DMS 273 (cell line): ENCODE measurements around the gene CAMLG.
A peak's percentile ranks its signal among the peaks of the same experiment; 100 is the strongest.
"Not testable (repeated sequence)": the region's sequence is repeated elsewhere in the genome, so short reads cannot be mapped to it uniquely, and the experiment has no call there.

Experiments used
- DNase-seq: peaks from one replicate; lab custom pipeline; 2025; ENCODE audit not compliant: unreplicated experiment; lab: John Stamatoyannopoulos, UW

CAMLG gene

GRCh38 chr5:134738133-134738962, at the start of gene CAMLG:
TSS of gene CAMLG (plus strand) at chr5:134738548. CDS start at chr5:134738621, 73 bp downstream.
- DNase-seq: peak; percentile 99

DNA sequence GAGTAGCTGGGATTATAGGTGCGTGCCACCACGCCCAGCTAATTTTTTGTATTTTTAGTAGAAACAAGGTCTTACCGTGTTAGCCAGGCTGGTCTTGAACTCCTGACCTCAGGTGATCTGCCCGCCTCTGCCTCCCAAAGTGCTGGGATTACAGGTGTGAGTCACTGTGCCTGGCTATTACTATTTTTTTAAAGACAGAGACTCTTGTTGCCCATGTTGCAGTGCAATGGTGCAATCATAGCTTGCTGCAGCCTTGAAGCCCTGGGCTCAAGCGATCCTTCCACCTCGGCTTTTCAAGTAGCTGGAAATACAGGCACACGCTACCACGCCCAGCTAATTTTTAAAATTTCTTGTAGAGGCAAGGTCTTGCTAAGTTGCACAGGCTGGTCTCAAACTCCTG, 48.2 kb upstream of the CAMLG start:
- DNase-seq: not testable (repeated sequence)

GRCh38 chr5:134692722-134693121, 45.6 kb upstream of the CAMLG start:
- DNase-seq: no peak

DNA sequence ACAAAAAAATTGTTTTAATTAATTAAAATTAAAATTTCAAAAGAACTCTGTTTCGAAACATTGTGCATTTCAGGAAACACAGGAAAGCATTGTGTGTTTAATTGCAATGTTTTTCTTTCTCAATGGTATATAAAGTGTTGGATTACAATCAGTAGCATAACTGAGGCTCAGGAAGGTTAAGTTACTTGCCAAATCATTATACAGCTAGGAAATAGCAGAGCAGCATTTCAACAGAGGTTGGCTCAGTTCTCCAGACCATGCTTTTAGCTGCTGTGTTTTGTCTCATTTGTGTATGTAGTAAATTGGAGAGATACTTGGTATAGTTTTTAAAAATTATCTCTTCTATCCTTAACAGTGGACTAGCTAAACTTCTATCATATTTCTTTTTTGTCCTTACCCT, 30.0 kb upstream of the CAMLG start:
- DNase-seq: no peak

- DNase-seq: no peak
Measured at GRCh38 chr5:134714120-134714519, 24.2 kb upstream of the CAMLG start.

GRCh38 chr5:134714541-134714940, 23.8 kb upstream of the CAMLG start:
- no peak for DNase-seq

GRCh38 chr5:134715466-134715865, 22.9 kb upstream of the CAMLG start:
- not testable (repeated sequence) for DNase-seq

GRCh38 chr5:134724872-134725271, 13.5 kb upstream of the CAMLG start:
- DNase-seq: no peak

DNA sequence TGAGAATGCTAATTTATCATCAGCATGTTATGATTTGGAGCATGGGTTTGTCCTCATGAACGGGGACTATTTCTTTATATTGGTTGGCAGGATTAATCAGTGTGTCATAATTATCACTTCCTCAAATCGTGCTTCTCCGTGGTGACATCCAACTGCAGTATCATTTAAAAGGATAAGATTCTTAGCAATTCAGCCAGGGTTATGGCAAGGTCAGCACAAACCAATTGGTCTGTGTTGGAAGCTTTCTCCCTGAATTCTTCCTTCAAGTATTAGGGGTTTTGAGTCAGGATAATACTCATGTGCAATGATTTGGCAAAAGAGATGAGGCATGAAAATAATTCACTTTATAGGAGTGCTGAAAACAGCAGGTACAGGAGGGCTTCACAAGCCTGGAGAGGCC, 5.5 kb upstream of the CAMLG start:
- DNase-seq: no peak

GRCh38 chr5:134735243-134735642, 3.1 kb upstream of the CAMLG start:
- DNase-seq: no peak

DNA sequence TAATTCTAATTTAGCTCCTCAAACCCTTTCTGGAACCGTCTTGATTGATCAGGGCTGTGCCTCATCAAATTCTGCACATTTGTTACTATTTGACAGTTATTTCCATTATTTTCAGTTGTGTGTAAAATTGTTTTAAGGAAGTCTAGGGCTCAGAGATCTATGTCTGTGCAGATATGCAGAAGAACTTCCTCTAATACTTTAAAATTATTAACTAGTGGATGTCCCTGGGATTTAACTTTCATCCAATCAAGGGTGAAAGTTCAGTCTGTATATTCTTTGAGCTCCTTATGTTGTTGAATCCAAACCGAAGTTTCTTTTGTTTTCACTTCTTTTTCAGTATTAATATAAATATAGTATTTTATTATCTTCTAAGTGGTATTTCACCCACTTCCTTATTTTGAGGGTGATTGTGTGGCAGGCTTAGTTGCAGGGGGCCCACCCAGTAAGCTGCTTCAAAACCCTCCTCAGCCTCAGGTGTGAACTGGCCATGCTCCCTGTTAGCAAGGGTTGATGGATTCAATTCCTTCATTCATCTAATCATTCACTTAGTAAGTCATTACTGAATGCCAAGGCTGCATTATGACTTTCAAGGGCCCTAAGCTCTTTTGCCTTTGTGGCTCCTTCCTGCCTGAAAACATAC, 2.1 kb upstream of the CAMLG start:
- DNase-seq: no peak

DNA sequence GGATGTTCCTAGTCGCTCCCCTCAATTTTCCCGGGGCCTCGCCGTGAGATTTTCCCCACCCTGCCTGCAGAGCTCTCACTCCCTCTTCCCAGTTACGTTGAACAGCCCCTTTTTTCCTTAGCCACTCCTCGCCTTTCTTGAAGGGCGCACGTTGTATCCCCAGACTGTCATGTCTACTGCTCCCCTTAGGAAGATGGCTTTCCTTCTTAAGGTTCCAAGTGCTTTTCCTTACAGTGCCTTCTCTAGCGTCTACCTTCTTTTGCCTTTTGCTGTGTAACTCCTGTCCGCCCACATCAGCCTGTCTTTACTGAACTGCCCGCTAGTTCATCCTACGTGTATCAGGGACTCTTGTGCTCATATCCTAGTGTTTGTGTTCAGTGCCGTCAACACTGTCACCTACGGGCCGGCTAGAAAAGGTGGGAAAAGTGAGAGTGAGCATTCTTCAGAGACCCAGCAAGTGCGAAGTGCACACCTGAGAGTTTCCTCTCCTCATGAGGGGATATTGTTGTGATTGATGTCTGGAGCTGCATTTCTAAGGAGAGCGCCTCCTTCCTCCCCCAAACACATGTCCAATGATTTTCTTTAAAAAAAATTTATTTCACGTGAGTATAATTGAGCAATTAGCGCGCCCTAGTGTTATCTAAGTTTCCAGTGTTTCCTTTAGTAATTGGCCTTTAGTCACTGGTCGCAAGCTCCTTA, 764 bp downstream of the CAMLG start:
- peak; percentile 71 for DNase-seq

DNA sequence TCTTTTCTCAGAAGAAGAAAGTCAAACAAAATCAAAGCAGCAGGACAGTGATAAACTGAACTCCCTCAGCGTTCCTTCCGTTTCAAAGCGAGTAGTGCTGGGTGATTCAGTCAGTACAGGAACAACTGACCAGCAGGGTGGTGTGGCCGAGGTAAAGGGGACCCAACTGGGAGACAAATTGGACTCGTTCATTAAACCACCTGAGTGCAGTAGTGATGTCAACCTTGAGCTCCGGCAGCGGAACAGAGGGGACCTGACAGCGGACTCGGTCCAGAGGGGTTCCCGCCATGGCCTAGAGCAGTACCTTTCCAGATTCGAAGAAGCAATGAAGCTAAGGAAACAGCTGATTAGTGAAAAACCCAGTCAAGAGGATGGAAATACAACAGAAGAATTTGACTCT, 2.7 kb downstream of the CAMLG start:
- DNase-seq: no peak

- DNase-seq: no peak
Measured at GRCh38 chr5:134742134-134742533, 3.8 kb downstream of the CAMLG start.

DNA sequence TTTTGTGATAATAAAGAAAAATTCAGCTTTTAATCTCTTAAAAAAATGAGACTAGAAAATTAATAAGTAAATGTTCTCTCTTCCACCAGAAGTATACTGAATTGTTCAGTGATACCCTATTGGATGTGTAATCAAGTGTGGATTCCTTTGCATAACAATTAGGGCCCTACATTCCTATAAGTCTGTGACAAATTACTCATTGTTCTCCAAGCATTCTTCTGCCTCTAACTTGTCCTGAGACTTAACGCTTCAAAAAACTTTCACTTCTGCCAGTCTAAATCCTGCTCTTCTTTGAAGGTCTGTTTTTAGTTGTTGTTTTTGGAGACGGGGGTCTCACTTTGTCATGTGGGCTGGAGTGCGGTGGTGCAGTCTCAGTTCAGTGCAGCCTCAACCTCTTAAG, 11.1 kb downstream of the CAMLG start:
- DNase-seq: no peak

GRCh38 chr5:134758176-134758503, 19.8 kb downstream of the CAMLG start:
- DNase-seq: no peak

DNA sequence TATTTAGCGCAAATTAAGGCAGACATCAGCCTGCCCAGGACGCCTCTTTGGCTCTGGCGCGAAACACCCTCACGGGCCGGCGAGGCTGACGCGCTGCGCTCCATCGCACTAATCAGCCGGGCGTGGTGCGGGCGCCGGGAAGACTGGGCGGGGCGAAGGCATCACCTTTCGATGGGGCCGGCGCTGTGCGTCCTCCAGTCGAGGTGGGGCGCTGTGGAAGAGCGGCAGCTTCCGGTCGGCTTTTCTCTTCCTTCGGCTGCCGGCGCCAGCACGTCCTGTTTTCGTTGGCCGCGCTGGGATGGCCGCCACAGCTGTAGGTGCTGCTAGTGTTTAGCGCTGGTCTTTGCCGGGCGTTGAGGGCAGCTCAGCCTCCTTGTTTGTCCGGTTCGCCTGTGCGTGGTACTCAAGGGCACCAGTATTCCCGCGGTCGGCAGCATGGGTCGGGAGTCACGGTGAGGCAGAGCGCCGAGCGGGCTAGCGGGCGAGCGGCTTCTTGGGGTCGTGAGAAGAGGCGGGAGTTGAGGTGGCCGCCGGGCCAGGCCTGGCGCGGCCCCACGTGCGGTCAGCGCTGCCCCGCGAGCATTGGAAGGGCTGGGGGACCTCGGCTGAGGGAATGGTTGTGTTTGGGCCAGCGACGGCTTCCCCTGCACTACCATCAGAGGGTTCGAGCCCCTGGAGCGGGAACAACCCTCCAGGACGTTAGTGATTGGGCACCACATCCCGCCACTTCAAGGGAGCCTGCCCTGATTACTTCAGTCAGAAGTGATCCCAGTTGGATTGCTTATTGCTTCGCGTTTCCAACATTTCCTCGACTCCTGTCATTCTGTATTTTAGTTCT, 20.4 kb downstream of the CAMLG start, which contains the start of gene DDX46:
Gene DDX46 (plus strand): TSS at position 276 of the 838 bp plus-strand sequence. CDS start 160 bp downstream, at position 436.
- DNase-seq: peak; percentile 98

DNA sequence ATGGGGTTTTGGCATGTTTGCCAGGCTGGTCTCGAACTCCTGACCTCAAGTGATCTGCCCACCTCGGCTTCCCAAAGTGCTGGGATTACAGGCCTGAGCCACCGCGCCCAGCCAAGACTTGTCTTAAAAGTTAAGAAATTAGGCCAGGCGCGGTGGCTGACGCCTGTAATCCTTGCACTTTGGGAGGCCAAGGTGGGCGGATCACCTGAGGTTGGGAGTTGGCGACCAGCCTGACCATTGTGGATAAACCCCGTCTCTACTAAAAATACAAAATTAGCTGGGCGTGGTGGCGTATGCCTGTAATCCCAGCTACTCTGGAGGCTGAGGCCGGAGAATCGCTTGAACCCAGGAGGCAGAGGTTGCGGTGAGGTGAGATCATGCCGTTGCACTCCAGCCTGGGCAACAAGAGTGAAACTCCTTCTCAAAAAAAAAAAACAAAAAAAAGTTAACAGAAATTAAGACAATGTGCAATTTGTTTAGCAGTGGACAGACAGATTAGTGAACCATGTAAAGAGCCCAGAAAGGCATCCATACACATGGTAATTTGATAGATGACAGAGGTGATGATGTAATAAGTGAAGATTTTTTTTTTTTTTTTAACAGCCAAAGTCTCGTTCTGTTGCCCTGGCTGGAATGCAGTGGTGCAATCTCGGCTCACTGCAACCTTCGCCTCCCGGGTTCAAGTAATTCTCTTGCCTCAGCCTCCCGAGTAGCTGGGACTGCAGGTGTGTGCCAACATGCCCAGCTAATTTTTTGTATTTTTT, 29.4 kb downstream of the CAMLG start:
- not testable (repeated sequence) for DNase-seq

DNA sequence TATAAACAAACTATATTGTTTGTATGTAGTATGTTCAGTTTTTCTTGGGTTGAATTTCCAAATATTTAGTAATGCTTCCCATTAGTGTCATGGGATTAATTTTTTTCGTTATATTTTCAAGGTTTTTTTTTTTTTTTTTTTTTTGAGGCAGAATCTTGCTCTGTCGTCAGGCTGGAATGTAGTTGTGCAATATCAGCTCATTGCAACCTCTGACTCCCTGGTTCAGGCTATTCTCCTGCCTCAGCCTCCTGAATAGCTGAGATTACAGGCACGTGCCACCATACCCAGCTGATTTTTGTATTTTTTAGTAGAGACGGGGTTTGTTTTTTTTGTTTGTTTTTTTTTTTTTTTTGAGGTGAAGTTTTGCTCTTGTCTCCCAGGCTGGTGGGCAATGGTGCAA, 30.9 kb downstream of the CAMLG start:
- no peak for DNase-seq

DNA sequence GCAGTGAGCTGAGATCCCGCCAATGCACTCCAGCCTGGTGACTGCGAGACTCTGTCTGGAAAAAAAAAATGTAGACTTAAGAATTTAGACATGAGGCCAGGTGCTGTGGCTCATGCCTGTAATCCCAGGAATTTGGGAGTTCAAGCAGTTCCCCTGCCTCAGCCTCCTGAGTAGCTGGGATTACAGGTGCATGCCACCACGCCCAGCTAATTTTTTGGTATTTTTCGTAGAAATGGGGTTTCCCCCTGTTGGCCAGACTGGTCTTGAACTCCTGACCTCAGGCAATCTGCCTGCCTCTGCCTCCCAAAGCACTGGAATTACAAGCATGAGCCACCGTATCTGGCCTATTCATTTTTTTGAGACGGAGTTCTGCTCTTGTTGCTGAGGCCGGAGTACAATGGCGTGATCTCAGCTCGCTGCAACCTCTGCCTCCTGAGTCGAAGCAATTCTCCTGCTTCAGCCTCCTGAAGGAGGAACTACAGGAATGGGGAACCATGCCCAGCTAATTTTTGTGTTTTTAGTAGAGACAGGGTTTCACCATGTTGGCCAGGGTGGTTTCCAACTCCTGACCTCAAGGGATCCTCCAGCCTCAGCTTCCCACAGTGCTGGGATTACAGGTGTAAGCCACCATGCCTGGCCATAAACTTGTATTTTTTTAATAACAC, 34.2 kb downstream of the CAMLG start:
- DNase-seq: no peak
